Measurements from ENCODE around the gene TSEN15.

GRCh38 chr1:184112176-184112948, 60.8 kb downstream of the TSEN15 start:
- no peak for TF ChIP-seq POLR2A (IDR thresholded peaks at IDR 0.05)
- TF ChIP-seq CTCF (IDR thresholded peaks at IDR 0.05) = no peak
- TF ChIP-seq EP300 (IDR thresholded peaks at IDR 0.05) = no peak

All from upper lobe of left lung (tissue), 4 donors.